ENCODE results near the gene EMP1. TPM values are rescaled to one million over a fixed set of nuclear protein-coding genes. Genes with fewer than 3 reads are reported as not detected.
"Not testable (repeated sequence)": the region's sequence is repeated elsewhere in the genome, so short reads cannot be mapped to it uniquely, and the experiment has no call there.

The EMP1 gene
- total and polyA plus RNA-seq, 2 of the 8 experiments (the other 6 are each of a cell fraction or from before 2014, with no cell fraction given): 0.17 to 0.65 TPM

- H3K56ac ChIP-seq (replicated peaks; ENCODE audit: insufficient read length, low read depth, low read length); H2BK5ac ChIP-seq (ENCODE audit: low read depth, low read length); H3K18ac ChIP-seq (ENCODE audit: extremely low read depth, low read length); H4K5ac ChIP-seq (ENCODE audit: insufficient read length, low read depth, low read length); H3K4ac ChIP-seq (replicated peaks; ENCODE audit: insufficient read length, low read depth, low read length); H3K4me3 ChIP-seq (ENCODE audit: extremely low read depth in 1 of 4, insufficient read depth in 2 of 4, low read depth in 3 of 4, low read length in 4 of 4); H2AFZ ChIP-seq (ENCODE audit: low read length); H4K20me1 ChIP-seq (replicated peaks in 1 of 2; ENCODE audit: control insufficient read depth in 1 of 2, insufficient read depth in 2 of 2, low read length in 2 of 2); H2BK20ac ChIP-seq (ENCODE audit: low read length); POLR2A ChIA-PET (ENCODE audit: partially characterized antibody); H3K27me3 ChIP-seq (replicated peaks in 1 of 4; ENCODE audit: control insufficient read depth in 3 of 4, extremely low read depth in 1 of 4, insufficient read depth in 3 of 4, low read length in 3 of 4); H3K27ac ChIP-seq (ENCODE audit: low read depth, low read length); H3K79me1 ChIP-seq (ENCODE audit: low read depth, low read length); H2BK120ac ChIP-seq (replicated peaks; ENCODE audit: low read depth, low read length); H4K8ac ChIP-seq (ENCODE audit: extremely low read depth, insufficient read depth, low read length); H3K14ac ChIP-seq (ENCODE audit: insufficient read length); H2AK5ac ChIP-seq (ENCODE audit: low read depth, low read length); H3K23me2 ChIP-seq (ENCODE audit: low read depth, low read length); H3K9me3 ChIP-seq (ENCODE audit: insufficient read depth in 2 of 2, low read depth in 1 of 2, low read length in 1 of 2); H3K79me2 ChIP-seq (ENCODE audit: control insufficient read depth in 1 of 2, insufficient read depth in 2 of 2, low read length in 2 of 2); H3K4me2 ChIP-seq (ENCODE audit: insufficient read depth in 1 of 2, low read depth in 2 of 2, low read length in 2 of 2); H3K23ac ChIP-seq (ENCODE audit: insufficient read length); H2BK12ac ChIP-seq (ENCODE audit: low read depth, low read length); H3K36me3 ChIP-seq (ENCODE audit: control insufficient read depth in 2 of 4, insufficient read depth in 4 of 4, low read length in 3 of 4); FAIRE-seq; H3K9ac ChIP-seq (replicated peaks in 1 of 4; ENCODE audit: extremely low read depth in 1 of 4, low read depth in 3 of 4, low read length in 3 of 4); DNase-seq (ENCODE audit: low read depth in 1 of 2, low spot score in 2 of 2); H3K4me1 ChIP-seq (replicated peaks in 1 of 4; ENCODE audit: control insufficient read depth in 3 of 4, insufficient read depth in 4 of 4, low read length in 3 of 4); H2BK15ac ChIP-seq (ENCODE audit: low read length); H4K91ac ChIP-seq (replicated peaks; ENCODE audit: insufficient read length, low read length): not testable (repeated sequence)
- WGBS, 2 experiments (ENCODE audit: extremely low coverage in 1 of 2, insufficient coverage in 1 of 2, insufficient read length in 1 of 2, insufficient replicate concordance in 2 of 2, low coverage in 1 of 2, low lambda C conversion rate in 2 of 2, missing lambda C conversion rate in 1 of 2): 75% methylated on average over 7 of the region's 7 CpGs; no CpG with 5 or more reads in 1 of the 2 experiments
- CTCF ChIA-PET (ENCODE audit: partially characterized antibody): interaction anchor here (0.7 to 1.0 kb wide), 2 partner anchors 19 to 586 kb away, joined by 3 to 4 read pairs; no protein-coding TSS in a partner anchor
These were observed 63.1 kb downstream of the EMP1 start for GRCh38 chr12:13259625-13260024.

GRCh38 chr12:13267826-13268225 lies 71.3 kb downstream of the EMP1 start:
- not testable (repeated sequence) for DNase-seq (ENCODE audit: low read depth in 1 of 2, low spot score in 2 of 2); H3K23me2 ChIP-seq (ENCODE audit: low read depth, low read length); H2BK20ac ChIP-seq (ENCODE audit: low read length); H3K4me2 ChIP-seq (ENCODE audit: insufficient read depth in 1 of 2, low read depth in 2 of 2, low read length in 2 of 2); H2AFZ ChIP-seq (ENCODE audit: low read length); H3K79me1 ChIP-seq (ENCODE audit: low read depth, low read length); H2BK120ac ChIP-seq (replicated peaks; ENCODE audit: low read depth, low read length); H3K4me1 ChIP-seq (replicated peaks in 1 of 4; ENCODE audit: control insufficient read depth in 3 of 4, insufficient read depth in 4 of 4, low read length in 3 of 4); H3K18ac ChIP-seq (ENCODE audit: extremely low read depth, low read length); H3K56ac ChIP-seq (replicated peaks; ENCODE audit: insufficient read length, low read depth, low read length); H3K27ac ChIP-seq (ENCODE audit: low read depth, low read length); H2BK5ac ChIP-seq (ENCODE audit: low read depth, low read length); H4K5ac ChIP-seq (ENCODE audit: insufficient read length, low read depth, low read length); H3K27me3 ChIP-seq (replicated peaks in 1 of 4; ENCODE audit: control insufficient read depth in 3 of 4, extremely low read depth in 1 of 4, insufficient read depth in 3 of 4, low read length in 3 of 4); H4K20me1 ChIP-seq (replicated peaks in 1 of 2; ENCODE audit: control insufficient read depth in 1 of 2, insufficient read depth in 2 of 2, low read length in 2 of 2); H3K4me3 ChIP-seq (ENCODE audit: extremely low read depth in 1 of 4, insufficient read depth in 2 of 4, low read depth in 3 of 4, low read length in 4 of 4); H3K23ac ChIP-seq (ENCODE audit: insufficient read length); H3K9ac ChIP-seq (replicated peaks in 1 of 4; ENCODE audit: extremely low read depth in 1 of 4, low read depth in 3 of 4, low read length in 3 of 4); H4K91ac ChIP-seq (replicated peaks; ENCODE audit: insufficient read length, low read length); H2BK15ac ChIP-seq (ENCODE audit: low read length); H2BK12ac ChIP-seq (ENCODE audit: low read depth, low read length); H3K36me3 ChIP-seq (ENCODE audit: control insufficient read depth in 2 of 4, insufficient read depth in 4 of 4, low read length in 3 of 4); H3K9me3 ChIP-seq (ENCODE audit: insufficient read depth in 2 of 2, low read depth in 1 of 2, low read length in 1 of 2); H3K14ac ChIP-seq (ENCODE audit: insufficient read length); H4K8ac ChIP-seq (ENCODE audit: extremely low read depth, insufficient read depth, low read length); H2AK5ac ChIP-seq (ENCODE audit: low read depth, low read length); H3K4ac ChIP-seq (replicated peaks; ENCODE audit: insufficient read length, low read depth, low read length); H3K79me2 ChIP-seq (ENCODE audit: control insufficient read depth in 1 of 2, insufficient read depth in 2 of 2, low read length in 2 of 2); FAIRE-seq
- CTCF ChIA-PET (ENCODE audit: partially characterized antibody): interaction anchor here (1.0 to 3.1 kb wide), 3 partner anchors 10 to 714 kb away, joined by 3 to 21 read pairs (median 14); no protein-coding TSS in a partner anchor
- POLR2A ChIA-PET (ENCODE audit: partially characterized antibody): interaction anchor here (0.6 to 1.0 kb wide), 2 partner anchors 11 to 21 kb away, joined by 3 read pairs; no protein-coding TSS in a partner anchor
- WGBS, 2 experiments (ENCODE audit: extremely low coverage in 1 of 2, insufficient coverage in 1 of 2, insufficient read length in 1 of 2, insufficient replicate concordance in 2 of 2, low coverage in 1 of 2, low lambda C conversion rate in 2 of 2, missing lambda C conversion rate in 1 of 2): 94% methylated on average over 3 of the region's 3 CpGs; no CpG with 5 or more reads in 1 of the 2 experiments

Data from H1 (cell line).